Keratinocyte (primary cell): ENCODE results near the gene ZSCAN5A. TPM values are rescaled to one million over a fixed set of nuclear protein-coding genes. Genes with fewer than 3 reads are reported as not detected.

Source experiments
- DNase-seq: peaks from one replicate; pipeline ENCODE4 v3.0.0-alpha.2; 2011; ENCODE audit warnings: low read depth, missing footprints, low spot score
- FAIRE-seq: peaks from 2 replicates; lab custom pipeline; 2011; peaks lifted over from hg19 to GRCh38; lab: Jason Lieb, UNC
- H2AFZ ChIP-seq: 2 replicates; pipeline ENCODE4 v1.6.0; 2012; ENCODE audit warnings: low read length, control low read depth, inconsistent platforms; ENCODE audit not compliant: control insufficient read depth
- H3K27ac ChIP-seq: 2 replicates; pipeline ENCODE4 v1.5.1; 2011; ENCODE audit warnings: low read length; ENCODE audit not compliant: control insufficient read depth, insufficient read depth
- H3K27me3 ChIP-seq: 3 replicates; pipeline ENCODE4 v1.6.0; 2011; ENCODE audit warnings: low read length; ENCODE audit not compliant: control insufficient read depth, insufficient read depth; ENCODE audit errors: extremely low read depth
- H3K36me3 ChIP-seq, 2 experiments: 2 replicates in 1 of 2; 3 replicates in 1 of 2; pipeline ENCODE4 v1.5.1; 2011; ENCODE audit warnings: low read length in 2 of 2, mild to moderate bottlenecking in 1 of 2; ENCODE audit not compliant: control insufficient read depth in 2 of 2, insufficient read depth in 2 of 2; ENCODE audit errors: extremely low read depth in 1 of 2
- H3K4me1 ChIP-seq: 3 replicates; pipeline ENCODE4 v1.5.1; 2011; ENCODE audit warnings: low read length; ENCODE audit not compliant: control insufficient read depth, insufficient read depth; ENCODE audit errors: extremely low read depth
- H3K4me2 ChIP-seq: 3 replicates; pipeline ENCODE4 v1.6.0; 2011; ENCODE audit warnings: low read depth, low read length; ENCODE audit not compliant: control insufficient read depth, insufficient read depth; ENCODE audit errors: extremely low read depth
- H3K4me3 ChIP-seq, 3 experiments: fragments of 200-600 bp in 1 of 3; sonication (generic) in 1 of 3; 2 replicates in 2 of 3; 3 replicates in 1 of 3; pipeline ENCODE4 v1.5.1; 2011 to 2016; ENCODE audit warnings: low read length in 3 of 3, mild to moderate bottlenecking in 3 of 3, control low read depth in 2 of 3, inconsistent platforms in 1 of 3, low read depth in 1 of 3, mixed read lengths in 1 of 3, mixed run types in 1 of 3, moderate library complexity in 1 of 3; ENCODE audit not compliant: control insufficient read depth in 2 of 3, insufficient read depth in 2 of 3; ENCODE audit errors: extremely low read depth in 1 of 3
- H3K79me2 ChIP-seq: 2 replicates; pipeline ENCODE4 v1.6.0; 2012; ENCODE audit warnings: low read length; ENCODE audit not compliant: control insufficient read depth, insufficient read depth
- H3K9ac ChIP-seq: 3 replicates; pipeline ENCODE4 v1.6.0; 2011; ENCODE audit warnings: low read length; ENCODE audit not compliant: control insufficient read depth, insufficient read depth; ENCODE audit errors: extremely low read depth
- H3K9me1 ChIP-seq: 3 replicates; pipeline ENCODE4 v1.6.0; 2011; ENCODE audit warnings: low read length; ENCODE audit not compliant: control insufficient read depth, insufficient read depth; ENCODE audit errors: extremely low read depth
- H3K9me3 ChIP-seq: 2 replicates; pipeline ENCODE4 v1.5.1; 2012; ENCODE audit warnings: low read depth, low read length; ENCODE audit not compliant: control insufficient read depth
- H4K20me1 ChIP-seq: 3 replicates; pipeline ENCODE4 v1.6.0; 2011; ENCODE audit warnings: low read length; ENCODE audit not compliant: control insufficient read depth, insufficient read depth; ENCODE audit errors: extremely low read depth
- CTCF ChIP-seq, 3 experiments: IDR thresholded peaks in 1 of 3; conservative IDR thresholded peaks in 1 of 3; optimal IDR thresholded peaks in 1 of 3; 2 replicates in 2 of 3; 3 replicates in 1 of 3; pipeline versions ENCODE3 to v1.5.1; 2011; ENCODE audit warnings: low read length in 3 of 3, mild to moderate bottlenecking in 3 of 3, moderate library complexity in 2 of 3, control low read depth in 1 of 3, inconsistent platforms in 1 of 3; ENCODE audit not compliant: insufficient read depth in 2 of 3; ENCODE audit errors: extremely low read depth in 1 of 3
- EZH2 ChIP-seq: IDR thresholded peaks from one replicate; pipeline ENCODE4 v1.6.1; 2012; ENCODE audit warnings: inconsistent platforms, mild to moderate bottlenecking, low read length, moderate library complexity
- dilution Hi-C: fragments of 300-500 bp; cut with MboI; formaldehyde crosslinking; loops from one replicate; pipeline ENCODE4 v1.7.0; 2020; ENCODE audit warnings: low sequenced_read_pairs; ENCODE audit not compliant: extremely low pct_ligation_motif_present
- polyA plus RNA-seq, 5 experiments: library from polyadenylated mRNA; depleted of rRNA in 3 of 5; stranded (reverse) in 3 of 5; stranded (forward) in 1 of 5; unstranded in 1 of 5; fragments of >200 nt; gene quantifications; 1 replicate in 1 of 5; 2 replicates in 3 of 5; 3 replicates in 1 of 5; pipeline versions ENCODE4 v1.2.1 to v1.2.3, GENCODE V29; 2011 to 2012; ENCODE audit warnings: missing spikeins in 2 of 5, low read depth in 1 of 5, low replicate concordance in 1 of 5

Gene ZSCAN5A
- polyA plus RNA-seq, 1 donor (not counting 4 experiments of a cell fraction or from before 2014, with no cell fraction given), result 6.1 TPM

GRCh38 chr19:56310462-56310861 is 4.2 kb downstream of the ZSCAN5A start:
- H3K79me2 ChIP-seq, result peaks cover 3% of the 10 kb centered on the region
- dilution Hi-C loops, result no loop called here
- TF ChIP-seq EZH2 (no peak), CTCF (optimal IDR thresholded peaks at IDR 0.05 in 1 of 3, IDR thresholded peaks at IDR 0.05 in 1 of 3, conservative IDR thresholded peaks at IDR 0.05 in 1 of 3; ENCODE audit: extremely low read depth in 1 of 3, insufficient read depth in 2 of 3, low read length in 3 of 3) (no peak)
- H3K4me2 ChIP-seq, result no peak overlapping the region
- H3K36me3 ChIP-seq, result peaks cover 5 to 7% of the 10 kb centered on the region in 2 experiments
- H3K4me3 ChIP-seq, result no peak overlapping the region
- no peak overlapping the region for H2AFZ ChIP-seq
- no peak overlapping the region for H3K27ac ChIP-seq
- peaks cover 8% of the 10 kb centered on the region for H3K4me1 ChIP-seq
- no peak for FAIRE-seq
- DNase-seq, result no peak
- no peak overlapping the region for H3K9ac ChIP-seq
- no peaks in the 10 kb centered on the region for H3K9me1 ChIP-seq
- no peaks in the 10 kb centered on the region for H3K9me3 ChIP-seq
- no peaks in the 10 kb centered on the region for H3K27me3 ChIP-seq
- H4K20me1 ChIP-seq, result no peaks in the 10 kb centered on the region

- H3K4me3 ChIP-seq, result no peak overlapping the region
- peaks cover 6% of the 10 kb centered on the region for H3K4me1 ChIP-seq
- H3K9ac ChIP-seq, result no peak overlapping the region
- peak; percentile 25 for DNase-seq
- no peaks in the 10 kb centered on the region for H3K9me3 ChIP-seq
- H3K4me2 ChIP-seq, result no peak overlapping the region
- no peak overlapping the region for H2AFZ ChIP-seq
- H3K9me1 ChIP-seq, result no peaks in the 10 kb centered on the region
- H3K36me3 ChIP-seq, result peaks cover 5 to 7% of the 10 kb centered on the region in 2 experiments
- H4K20me1 ChIP-seq, result no peaks in the 10 kb centered on the region
- FAIRE-seq, result no peak
- TF ChIP-seq CTCF (optimal IDR thresholded peaks at IDR 0.05 in 1 of 3, IDR thresholded peaks at IDR 0.05 in 1 of 3, conservative IDR thresholded peaks at IDR 0.05 in 1 of 3; ENCODE audit: extremely low read depth in 1 of 3, insufficient read depth in 2 of 3, low read length in 3 of 3) (peak; percentile 98 to 100 (median 99)), EZH2 (no peak)
- H3K79me2 ChIP-seq, result peaks cover 3% of the 10 kb centered on the region
- H3K27me3 ChIP-seq, result no peaks in the 10 kb centered on the region
- H3K27ac ChIP-seq, result no peak overlapping the region
- dilution Hi-C loops, result no loop called here
These were observed 5.0 kb downstream of the ZSCAN5A start for GRCh38 chr19:56309511-56310185.
